ENCODE data around the gene TMC3. TPM values are rescaled to one million over a fixed set of nuclear protein-coding genes. Genes with fewer than 3 reads are reported as not detected.

Gene TMC3
- total and polyA plus RNA-seq, 7 experiments from 2014 or later, result not detected

- Mint-ChIP-seq H3K4me1 (peaks cover 46 to 98% (median 88%) of the 10 kb centered on the region in 7 donors), H3K36me3 (peaks cover 0 to 13% (median 5%) of the 10 kb centered on the region in 5 donors), H3K27me3 (no peaks in the 10 kb centered on the region), H3K9me3 (peaks cover 0 to 8% (median 0%) of the 10 kb centered on the region in 11 donors), H3K4me3 (peak overlapping the region in 9 of 10 donors; percentile 27 to 86 (median 80)), H3K27ac (peak overlapping the region in 8 of 9 donors; percentile 95 to 99 (median 97))
- intact Hi-C loops (cut with micrococcal nuclease), result loop anchor here in 1 of 2 donors (1.0 kb wide), 1 partner anchor 9 kb away; no protein-coding TSS in a partner anchor
- H3K4me1 ChIP-seq (ENCODE audit: control insufficient read depth in 2 of 2, insufficient read depth in 2 of 2, low read length in 2 of 2), result peaks cover 42 to 82% of the 10 kb centered on the region in 2 donors
- peak overlapping the region; percentile 72 for H3K27ac ChIP-seq (ENCODE audit: low read depth, low read length)
- H3K4me3 ChIP-seq (ENCODE audit: low read length), result no peak overlapping the region
- ChIA-PET POLR2A (interaction anchor here (1.0 to 17.1 kb wide), 4 partner anchors 16 to 94 kb away, joined by 3 to 642 read pairs (median 5); no protein-coding TSS in a partner anchor), CTCF (interaction anchor here (0.7 to 2.2 kb wide), 4 partner anchors 9 to 19 kb away, joined by 3 to 11 read pairs (median 6); no protein-coding TSS in a partner anchor)
- no peaks in the 10 kb centered on the region for H3K36me3 ChIP-seq (ENCODE audit: control insufficient read depth in 2 of 3, insufficient read depth in 3 of 3, low read length in 3 of 3)
- H3K9me3 ChIP-seq (ENCODE audit: control insufficient read depth in 2 of 3, low read length in 3 of 3), result no peaks in the 10 kb centered on the region
- ATAC-seq (no peak), DNase-seq (peak in 1 of 9 donors; percentile 2)
- no peaks in the 10 kb centered on the region for H3K27me3 ChIP-seq (ENCODE audit: control insufficient read depth in 2 of 2, insufficient read depth in 2 of 2, low read length in 2 of 2)
Measured at GRCh38 chr15:81284256-81285031, 89.6 kb downstream of the TMC3 start.

GRCh38 chr15:81282911-81283310 lies 91.1 kb downstream of the TMC3 start:
- H3K36me3 Mint-ChIP-seq, result peaks cover 0 to 17% (median 7%) of the 10 kb centered on the region in 5 donors
- Histone ChIP-seq H3K4me3 (ENCODE audit: low read length) (no peak overlapping the region), H3K9me3 (ENCODE audit: control insufficient read depth in 2 of 3, low read length in 3 of 3) (no peaks in the 10 kb centered on the region), H3K36me3 (ENCODE audit: control insufficient read depth in 2 of 3, insufficient read depth in 3 of 3, low read length in 3 of 3) (no peaks in the 10 kb centered on the region), H3K4me1 (ENCODE audit: control insufficient read depth in 2 of 2, insufficient read depth in 2 of 2, low read length in 2 of 2) (peaks cover 35 to 69% of the 10 kb centered on the region in 2 donors), H3K27me3 (ENCODE audit: control insufficient read depth in 2 of 2, insufficient read depth in 2 of 2, low read length in 2 of 2) (no peaks in the 10 kb centered on the region), H3K27ac (ENCODE audit: low read depth, low read length) (no peak overlapping the region)
- ChIA-PET POLR2A (interaction anchor here (1.8 to 17.1 kb wide), 3 partner anchors 18 to 53 kb away, joined by 5 to 642 read pairs (median 5); no protein-coding TSS in a partner anchor), CTCF (interaction anchor here (0.7 to 2.2 kb wide), 7 partner anchors 8 to 54 kb away, joined by 3 to 11 read pairs (median 3); no protein-coding TSS in a partner anchor)
- H3K27ac Mint-ChIP-seq, result peak overlapping the region in 4 of 9 donors; percentile 3 to 96 (median 66)
- H3K27me3 Mint-ChIP-seq, result no peaks in the 10 kb centered on the region
- peaks cover 38 to 98% (median 88%) of the 10 kb centered on the region in 7 donors for H3K4me1 Mint-ChIP-seq
- intact Hi-C loops (cut with micrococcal nuclease), result no loop called here
- H3K9me3 Mint-ChIP-seq, result peaks cover 0 to 13% (median 3%) of the 10 kb centered on the region in 11 donors
- ATAC-seq (no peak), DNase-seq (peak in 1 of 9 donors; percentile 15)
- H3K4me3 Mint-ChIP-seq, result no peak overlapping the region

- DNase-seq (no peak), ATAC-seq (no peak)
- Histone ChIP-seq H3K4me3 (ENCODE audit: low read length) (no peak overlapping the region), H3K36me3 (ENCODE audit: control insufficient read depth in 2 of 3, insufficient read depth in 3 of 3, low read length in 3 of 3) (no peaks in the 10 kb centered on the region), H3K9me3 (ENCODE audit: control insufficient read depth in 2 of 3, low read length in 3 of 3) (no peaks in the 10 kb centered on the region), H3K27ac (ENCODE audit: low read depth, low read length) (no peak overlapping the region), H3K4me1 (ENCODE audit: control insufficient read depth in 2 of 2, insufficient read depth in 2 of 2, low read length in 2 of 2) (peaks cover 32 to 65% of the 10 kb centered on the region in 2 donors), H3K27me3 (ENCODE audit: control insufficient read depth in 2 of 2, insufficient read depth in 2 of 2, low read length in 2 of 2) (no peaks in the 10 kb centered on the region)
- ChIA-PET POLR2A (interaction anchor here (17.1 kb wide), 1 partner anchor 18 kb away, joined by 642 read pairs; no protein-coding TSS in a partner anchor), CTCF (interaction anchor here (0.7 to 2.2 kb wide), 4 partner anchors 10 to 17 kb away, joined by 3 to 11 read pairs (median 4); no protein-coding TSS in a partner anchor)
- Mint-ChIP-seq H3K27me3 (no peaks in the 10 kb centered on the region), H3K4me3 (peak overlapping the region in 2 of 10 donors; percentile 26 to 58), H3K9me3 (peaks cover 0 to 15% (median 3%) of the 10 kb centered on the region in 11 donors), H3K27ac (peak overlapping the region in 2 of 9 donors; percentile 87 to 96), H3K36me3 (peaks cover 2 to 17% (median 8%) of the 10 kb centered on the region in 5 donors), H3K4me1 (peaks cover 34 to 97% (median 87%) of the 10 kb centered on the region in 7 donors)
- intact Hi-C loops (cut with micrococcal nuclease), result no loop called here
Measured at GRCh38 chr15:81282606-81282895, 91.5 kb downstream of the TMC3 start.

GRCh38 chr15:81281766-81282605 lies 92.0 kb downstream of the TMC3 start:
- DNase-seq (no peak), ATAC-seq (no peak)
- H3K27ac ChIP-seq (ENCODE audit: low read depth, low read length), result no peak overlapping the region
- POLR2A ChIA-PET, result interaction anchor here (17.1 kb wide), 1 partner anchor 19 kb away, joined by 642 read pairs; no protein-coding TSS in a partner anchor
- H3K4me1 ChIP-seq (ENCODE audit: control insufficient read depth in 2 of 2, insufficient read depth in 2 of 2, low read length in 2 of 2), result peaks cover 26 to 61% of the 10 kb centered on the region in 2 donors
- Mint-ChIP-seq H3K36me3 (peaks cover 5 to 18% (median 11%) of the 10 kb centered on the region in 5 donors), H3K27me3 (no peaks in the 10 kb centered on the region), H3K4me3 (peak overlapping the region in 9 of 10 donors; percentile 18 to 68 (median 53)), H3K27ac (peak overlapping the region in 8 of 9 donors; percentile 6 to 96 (median 90)), H3K9me3 (peaks cover 2 to 17% (median 5%) of the 10 kb centered on the region in 11 donors), H3K4me1 (peaks cover 31 to 97% (median 87%) of the 10 kb centered on the region in 7 donors)
- no peaks in the 10 kb centered on the region for H3K27me3 ChIP-seq (ENCODE audit: control insufficient read depth in 2 of 2, insufficient read depth in 2 of 2, low read length in 2 of 2)
- intact Hi-C loops (cut with micrococcal nuclease), result no loop called here
- H3K4me3 ChIP-seq (ENCODE audit: low read length), result no peak overlapping the region
- no peaks in the 10 kb centered on the region for H3K9me3 ChIP-seq (ENCODE audit: control insufficient read depth in 2 of 3, low read length in 3 of 3)
- CTCF ChIA-PET, result interaction anchor here (0.7 to 2.2 kb wide), 7 partner anchors 13 to 313 kb away, joined by 3 to 11 read pairs (median 4); no protein-coding TSS in a partner anchor
- no peaks in the 10 kb centered on the region for H3K36me3 ChIP-seq (ENCODE audit: control insufficient read depth in 2 of 3, insufficient read depth in 3 of 3, low read length in 3 of 3)

- DNase-seq (no peak), ATAC-seq (no peak)
- Mint-ChIP-seq H3K4me3 (peak overlapping the region in 9 of 10 donors; percentile 50 to 73 (median 55)), H3K27me3 (no peaks in the 10 kb centered on the region), H3K4me1 (peaks cover 25 to 97% (median 87%) of the 10 kb centered on the region in 7 donors), H3K9me3 (peaks cover 3 to 23% (median 9%) of the 10 kb centered on the region in 11 donors), H3K27ac (peak overlapping the region in 8 of 9 donors; percentile 40 to 96 (median 90)), H3K36me3 (peaks cover 9 to 18% (median 11%) of the 10 kb centered on the region in 5 donors)
- Histone ChIP-seq H3K4me3 (ENCODE audit: low read length) (no peak overlapping the region), H3K9me3 (ENCODE audit: control insufficient read depth in 2 of 3, low read length in 3 of 3) (no peaks in the 10 kb centered on the region), H3K36me3 (ENCODE audit: control insufficient read depth in 2 of 3, insufficient read depth in 3 of 3, low read length in 3 of 3) (no peaks in the 10 kb centered on the region), H3K27ac (ENCODE audit: low read depth, low read length) (peak overlapping the region; percentile 32), H3K27me3 (ENCODE audit: control insufficient read depth in 2 of 2, insufficient read depth in 2 of 2, low read length in 2 of 2) (no peaks in the 10 kb centered on the region), H3K4me1 (ENCODE audit: control insufficient read depth in 2 of 2, insufficient read depth in 2 of 2, low read length in 2 of 2) (peaks cover 20 to 63% of the 10 kb centered on the region in 2 donors)
- POLR2A ChIA-PET, result interaction anchor here (1.2 to 17.1 kb wide), 2 partner anchors 19 to 40 kb away, joined by 4 to 642 read pairs; no protein-coding TSS in a partner anchor
- CTCF ChIA-PET, result interaction anchor here (1.1 to 2.1 kb wide), 6 partner anchors 13 to 313 kb away, joined by 3 to 11 read pairs (median 6); no protein-coding TSS in a partner anchor
- intact Hi-C loops (cut with micrococcal nuclease), result no loop called here
Measured at GRCh38 chr15:81281456-81281735, 92.6 kb downstream of the TMC3 start.

Measured in naive thymus-derived CD4-positive, alpha-beta T cell (primary cell).